ENCODE data around the gene GRIK4.

- no peak for TF ChIP-seq CTCF (IDR thresholded peaks at IDR 0.05; ENCODE audit: insufficient read depth, low read depth, low read length)
- no peak for TF ChIP-seq EZH2 (IDR thresholded peaks at IDR 0.05; ENCODE audit: insufficient read depth, low read length)
Measured at GRCh38 chr11:120492486-120492885, 19.1 kb upstream of the GRIK4 start.
